Measurements from ENCODE around the gene MEF2C.

DNA sequence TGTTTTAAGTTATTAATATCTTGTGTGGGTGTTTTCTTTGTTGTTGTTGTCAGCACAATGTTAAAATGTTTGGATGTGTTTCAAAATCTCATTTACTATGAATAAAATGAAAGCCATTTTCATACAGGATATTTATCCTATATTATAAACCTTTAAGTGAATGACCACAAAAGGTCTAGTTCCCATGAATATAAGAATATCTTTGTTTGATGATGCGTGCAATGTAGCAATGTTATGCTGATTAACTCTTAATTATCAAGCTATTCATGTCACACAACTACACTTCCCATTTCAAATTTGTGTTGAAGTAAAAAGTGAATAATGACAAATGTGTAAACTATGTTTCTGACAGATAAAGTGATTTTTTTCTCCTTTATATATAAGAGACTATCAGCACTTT is 59.8 kb downstream of the MEF2C start:
- TF ChIP-seq, protein P1, sequence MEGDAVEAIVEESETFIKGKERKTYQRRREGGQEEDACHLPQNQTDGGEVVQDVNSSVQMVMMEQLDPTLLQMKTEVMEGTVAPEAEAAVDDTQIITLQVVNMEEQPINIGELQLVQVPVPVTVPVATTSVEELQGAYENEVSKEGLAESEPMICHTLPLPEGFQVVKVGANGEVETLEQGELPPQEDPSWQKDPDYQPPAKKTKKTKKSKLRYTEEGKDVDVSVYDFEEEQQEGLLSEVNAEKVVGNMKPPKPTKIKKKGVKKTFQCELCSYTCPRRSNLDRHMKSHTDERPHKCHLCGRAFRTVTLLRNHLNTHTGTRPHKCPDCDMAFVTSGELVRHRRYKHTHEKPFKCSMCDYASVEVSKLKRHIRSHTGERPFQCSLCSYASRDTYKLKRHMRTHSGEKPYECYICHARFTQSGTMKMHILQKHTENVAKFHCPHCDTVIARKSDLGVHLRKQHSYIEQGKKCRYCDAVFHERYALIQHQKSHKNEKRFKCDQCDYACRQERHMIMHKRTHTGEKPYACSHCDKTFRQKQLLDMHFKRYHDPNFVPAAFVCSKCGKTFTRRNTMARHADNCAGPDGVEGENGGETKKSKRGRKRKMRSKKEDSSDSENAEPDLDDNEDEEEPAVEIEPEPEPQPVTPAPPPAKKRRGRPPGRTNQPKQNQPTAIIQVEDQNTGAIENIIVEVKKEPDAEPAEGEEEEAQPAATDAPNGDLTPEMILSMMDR (IDR thresholded peaks at IDR 0.05), result no peak
- no peak for TF ChIP-seq POLR2A (IDR thresholded peaks at IDR 0.05)
